Stimulated activated naive CD8-positive, alpha-beta T cell treated with anti-CD3 and anti-CD28 coated beads, Interleukin-15, Interleukin-2, amounts not matched to agents 100 ng/mL and 50 ng/mL, for 24 hours (primary cell): ENCODE measurements around the gene SNX5.

Experiments
- H3K27ac Mint-ChIP-seq: one replicate; pipeline ENCODE4 v1.8.0; 2021; ENCODE audit warnings: mild to moderate bottlenecking, mixed read lengths
- H3K27me3 Mint-ChIP-seq: one replicate; pipeline ENCODE4 v1.8.0; 2021; ENCODE audit warnings: mixed read lengths
- H3K36me3 Mint-ChIP-seq: one replicate; pipeline ENCODE4 v1.8.0; 2021; ENCODE audit warnings: low read depth, mixed read lengths
- H3K4me1 Mint-ChIP-seq: one replicate; pipeline ENCODE4 v1.8.0; 2021; ENCODE audit warnings: low read depth, mixed read lengths
- H3K4me3 Mint-ChIP-seq: one replicate; pipeline ENCODE4 v1.8.0; 2021; ENCODE audit warnings: mild to moderate bottlenecking, mixed read lengths
- H3K9me3 Mint-ChIP-seq: one replicate; pipeline ENCODE4 v1.8.0; 2021; ENCODE audit warnings: mixed read lengths

The SNX5 gene

DNA sequence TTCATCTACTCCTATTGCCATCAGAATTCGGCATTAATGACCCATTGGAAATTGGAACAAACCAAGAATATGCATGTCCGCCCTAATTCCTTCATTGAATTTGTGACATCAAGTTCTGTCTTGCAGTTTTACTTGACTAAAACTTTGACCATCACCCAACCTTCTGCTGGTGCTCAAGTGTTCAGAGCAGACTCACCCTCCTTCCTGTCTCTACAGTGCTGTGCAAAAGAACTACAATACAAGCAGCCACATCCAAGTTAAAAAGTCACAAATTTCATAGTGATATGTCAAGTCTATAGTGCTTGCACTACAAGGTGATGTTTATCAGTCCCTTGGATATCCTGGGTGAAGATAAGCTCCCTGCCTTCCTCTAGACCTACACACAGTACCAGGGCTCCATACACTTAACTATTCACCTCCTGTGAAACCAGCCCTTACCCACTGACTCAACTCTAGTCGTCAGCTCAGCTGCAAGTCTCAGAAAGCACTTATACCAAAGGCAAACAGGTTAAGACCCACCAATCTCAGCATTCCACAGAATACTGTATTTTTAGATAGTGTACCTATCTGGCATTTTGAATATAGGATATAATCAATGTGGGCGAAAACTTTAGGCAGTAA, 23.6 kb downstream of the SNX5 start:
- Mint-ChIP-seq H3K9me3 (no peaks in the 10 kb centered on the region), H3K36me3 (peaks cover 91% of the 10 kb centered on the region), H3K4me1 (peaks cover 17% of the 10 kb centered on the region), H3K27me3 (no peaks in the 10 kb centered on the region), H3K4me3 (no peak overlapping the region), H3K27ac (peak overlapping the region; percentile 72)

DNA sequence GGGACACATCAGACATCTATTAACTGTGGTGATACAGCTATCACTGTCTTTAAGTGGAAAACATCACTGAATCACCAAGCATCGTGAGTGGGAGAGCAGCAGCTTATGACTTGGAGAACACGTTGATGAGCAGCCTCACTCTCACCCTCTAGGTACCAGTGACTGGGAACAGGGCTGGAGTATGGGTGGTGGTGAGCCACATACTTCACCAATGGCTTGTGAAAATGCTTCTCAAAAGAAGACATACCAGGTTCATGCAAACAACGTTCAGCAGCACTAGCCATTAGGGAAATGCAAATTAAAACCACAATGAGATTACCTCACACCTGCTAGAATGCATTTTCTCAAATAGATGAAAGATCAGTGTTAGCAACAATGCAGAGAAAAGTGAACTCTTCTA, 25.3 kb downstream of the SNX5 start:
- H3K27me3 Mint-ChIP-seq, result no peaks in the 10 kb centered on the region
- H3K4me3 Mint-ChIP-seq, result no peak overlapping the region
- peaks cover 75% of the 10 kb centered on the region for H3K36me3 Mint-ChIP-seq
- no peak overlapping the region for H3K27ac Mint-ChIP-seq
- no peaks in the 10 kb centered on the region for H3K9me3 Mint-ChIP-seq
- peaks cover 29% of the 10 kb centered on the region for H3K4me1 Mint-ChIP-seq

DNA sequence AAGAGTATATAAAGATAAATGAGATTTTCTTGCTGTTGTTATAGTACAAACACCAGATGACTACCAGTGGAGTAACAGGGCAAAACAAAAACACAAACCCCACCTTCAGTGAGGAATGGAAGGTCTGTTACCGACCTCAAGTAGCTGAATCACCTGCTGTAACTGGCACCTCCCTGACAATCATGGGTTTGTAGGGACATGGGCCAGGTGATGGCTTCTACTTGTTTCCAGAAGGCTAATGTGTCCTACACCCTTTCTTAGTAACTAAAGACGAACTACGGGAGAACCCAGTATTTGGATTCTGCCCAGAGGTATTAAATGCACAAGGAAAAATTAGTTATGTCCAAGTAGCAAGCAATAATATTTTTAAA, 26.8 kb downstream of the SNX5 start:
- H3K36me3 Mint-ChIP-seq, result peaks cover 59% of the 10 kb centered on the region
- H3K27me3 Mint-ChIP-seq, result no peaks in the 10 kb centered on the region

DNA sequence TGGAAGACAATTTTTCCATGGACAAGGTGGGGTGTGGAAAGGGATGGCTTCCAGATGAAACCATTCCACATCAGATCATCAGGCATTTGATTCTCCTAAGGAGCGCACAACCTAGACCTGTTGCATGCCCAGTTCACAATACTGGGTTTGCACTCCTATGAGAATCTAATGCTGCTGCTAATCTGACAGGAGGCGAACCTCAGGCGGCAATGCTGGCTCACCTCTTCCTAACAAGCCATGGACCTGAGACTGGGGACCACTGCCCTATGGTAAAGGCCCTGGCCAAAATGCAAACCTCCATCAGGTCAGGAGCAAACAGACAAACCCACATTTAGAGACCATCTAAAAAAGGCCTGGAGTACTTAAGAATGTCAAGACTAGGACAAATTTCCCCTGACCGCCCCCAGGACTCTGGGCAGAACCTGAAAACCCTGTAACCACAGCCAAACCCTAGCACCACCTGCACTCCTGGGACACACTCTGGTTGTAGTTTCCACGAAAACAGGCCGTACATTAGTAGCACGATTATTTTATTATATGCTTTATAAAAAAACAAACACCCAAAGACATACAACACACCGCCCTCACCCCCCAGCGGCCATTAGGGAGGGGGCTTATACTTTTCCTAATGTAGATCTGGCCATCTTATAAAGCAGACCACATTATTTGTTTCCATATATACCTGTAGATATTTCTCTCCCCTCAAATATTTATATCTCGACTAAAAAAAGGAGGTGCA, 27.3 kb downstream of the SNX5 start:
- Mint-ChIP-seq H3K9me3 (no peaks in the 10 kb centered on the region), H3K27ac (peak overlapping the region; percentile 22), H3K27me3 (no peaks in the 10 kb centered on the region), H3K4me3 (no peak overlapping the region), H3K36me3 (peaks cover 54% of the 10 kb centered on the region), H3K4me1 (peaks cover 29% of the 10 kb centered on the region)

More for the DNA sequence above, 26.8 kb downstream of the SNX5 start:
- H3K9me3 Mint-ChIP-seq, result no peaks in the 10 kb centered on the region
- H3K27ac Mint-ChIP-seq, result no peak overlapping the region
- no peak overlapping the region for H3K4me3 Mint-ChIP-seq
- peaks cover 29% of the 10 kb centered on the region for H3K4me1 Mint-ChIP-seq

DNA sequence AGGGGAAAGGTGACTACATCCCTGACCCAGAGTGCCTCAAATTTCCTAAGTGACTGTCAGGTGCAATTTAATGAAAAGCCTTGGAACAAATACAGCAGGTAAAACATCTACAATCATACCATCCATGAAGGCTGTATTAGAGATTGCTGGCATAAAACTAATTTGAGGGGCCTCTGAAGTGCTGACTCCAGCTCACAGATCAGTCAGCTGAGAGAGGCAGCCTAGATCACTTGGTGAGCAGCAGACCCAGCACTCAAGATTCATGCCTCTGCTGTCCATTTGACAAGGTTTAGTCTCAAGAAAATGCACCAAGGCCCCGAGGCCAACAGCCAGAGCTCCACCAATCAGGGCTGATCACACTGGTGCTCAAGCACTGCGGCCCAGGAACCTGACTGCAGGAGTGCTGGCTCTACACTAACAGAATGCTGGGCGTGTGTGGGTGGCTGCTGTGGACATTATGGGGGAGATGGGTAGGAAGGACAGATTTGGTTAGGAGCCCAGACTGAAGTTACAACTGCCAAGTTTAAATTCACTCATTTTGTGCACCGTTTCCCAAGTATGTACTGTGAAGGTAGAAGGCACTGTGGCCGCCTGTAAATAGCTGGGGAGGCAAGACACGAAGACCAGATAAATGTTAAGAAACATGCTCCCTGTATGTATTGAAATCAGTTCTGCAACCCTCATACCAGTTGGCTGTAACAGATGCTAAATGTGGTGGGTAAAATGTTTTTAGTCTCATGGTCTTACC, 28.2 kb downstream of the SNX5 start:
- H3K36me3 Mint-ChIP-seq, result peaks cover 45% of the 10 kb centered on the region
- H3K27me3 Mint-ChIP-seq, result no peaks in the 10 kb centered on the region
- peak overlapping the region; percentile 22 for H3K27ac Mint-ChIP-seq
- no peak overlapping the region for H3K4me3 Mint-ChIP-seq
- no peaks in the 10 kb centered on the region for H3K9me3 Mint-ChIP-seq
- H3K4me1 Mint-ChIP-seq, result peaks cover 29% of the 10 kb centered on the region

DNA sequence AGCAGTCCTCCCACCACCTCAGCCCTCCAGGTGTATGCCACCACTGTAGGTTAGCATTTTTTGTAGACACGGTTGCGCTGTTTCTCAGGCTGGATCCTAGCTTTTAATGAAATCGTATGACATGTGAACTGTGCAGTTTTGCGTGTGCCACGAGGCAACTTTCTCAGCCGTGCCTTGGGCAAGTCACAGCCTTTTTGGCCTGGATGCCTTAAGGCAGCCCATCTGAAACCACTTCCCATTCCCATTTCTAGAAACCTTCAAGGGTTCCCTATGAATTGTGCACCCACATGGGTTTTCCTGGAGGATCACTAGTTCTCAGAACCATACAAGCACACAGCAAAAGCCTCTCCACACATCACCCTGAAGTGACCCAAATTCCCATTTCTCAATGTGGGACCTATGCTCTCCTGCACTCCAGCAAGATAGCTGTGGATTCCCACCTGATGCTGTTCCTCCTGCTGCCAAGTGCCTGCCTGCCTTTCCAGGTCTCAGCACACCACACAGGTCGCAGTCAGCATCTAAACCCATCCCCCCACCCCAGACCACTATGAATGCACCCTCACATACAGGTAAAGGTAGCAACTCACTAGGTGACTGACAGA, 28.9 kb downstream of the SNX5 start:
- Mint-ChIP-seq H3K27ac (peak overlapping the region; percentile 45), H3K4me1 (peaks cover 29% of the 10 kb centered on the region), H3K4me3 (no peak overlapping the region), H3K9me3 (no peaks in the 10 kb centered on the region), H3K27me3 (no peaks in the 10 kb centered on the region), H3K36me3 (peaks cover 40% of the 10 kb centered on the region)

DNA sequence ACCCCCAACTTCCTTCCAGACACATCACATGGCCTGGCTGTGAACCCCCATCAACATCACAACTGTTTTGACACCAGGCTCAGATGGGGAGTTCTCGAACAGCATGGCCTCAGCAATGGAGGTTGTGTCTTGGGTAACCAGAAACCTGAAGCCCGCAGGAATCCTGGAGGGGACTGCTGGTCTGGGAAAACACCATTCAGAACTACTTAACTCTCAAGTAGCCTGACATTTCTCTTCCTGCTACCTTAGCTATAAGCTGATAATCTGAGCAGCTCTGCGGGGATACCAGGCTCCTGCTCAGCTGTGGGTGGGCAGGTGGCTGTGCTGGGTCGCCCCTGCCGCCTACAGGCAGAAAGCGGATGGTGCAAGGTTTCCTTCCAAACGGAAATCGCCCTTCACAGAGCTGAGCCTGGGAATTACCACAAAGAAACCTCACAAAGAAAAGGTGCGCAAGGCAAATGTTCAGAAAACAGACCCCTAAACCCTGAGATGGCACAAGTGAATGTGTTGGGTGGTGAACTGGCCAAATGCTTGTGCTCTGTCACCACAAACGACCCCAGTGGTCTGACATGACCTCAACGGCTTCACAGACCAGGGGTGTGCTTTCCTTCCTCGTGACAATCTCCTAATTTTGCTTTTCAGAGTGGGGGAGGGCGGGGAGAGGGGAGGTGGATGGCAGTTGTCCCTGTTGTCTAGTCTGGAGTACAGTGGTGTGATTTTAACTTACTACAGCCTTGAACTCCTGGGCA, 29.5 kb downstream of the SNX5 start:
- peaks cover 28% of the 10 kb centered on the region for H3K4me1 Mint-ChIP-seq
- H3K36me3 Mint-ChIP-seq, result peaks cover 36% of the 10 kb centered on the region
- no peak overlapping the region for H3K27ac Mint-ChIP-seq
- no peaks in the 10 kb centered on the region for H3K9me3 Mint-ChIP-seq
- H3K4me3 Mint-ChIP-seq, result no peak overlapping the region
- H3K27me3 Mint-ChIP-seq, result no peaks in the 10 kb centered on the region

DNA sequence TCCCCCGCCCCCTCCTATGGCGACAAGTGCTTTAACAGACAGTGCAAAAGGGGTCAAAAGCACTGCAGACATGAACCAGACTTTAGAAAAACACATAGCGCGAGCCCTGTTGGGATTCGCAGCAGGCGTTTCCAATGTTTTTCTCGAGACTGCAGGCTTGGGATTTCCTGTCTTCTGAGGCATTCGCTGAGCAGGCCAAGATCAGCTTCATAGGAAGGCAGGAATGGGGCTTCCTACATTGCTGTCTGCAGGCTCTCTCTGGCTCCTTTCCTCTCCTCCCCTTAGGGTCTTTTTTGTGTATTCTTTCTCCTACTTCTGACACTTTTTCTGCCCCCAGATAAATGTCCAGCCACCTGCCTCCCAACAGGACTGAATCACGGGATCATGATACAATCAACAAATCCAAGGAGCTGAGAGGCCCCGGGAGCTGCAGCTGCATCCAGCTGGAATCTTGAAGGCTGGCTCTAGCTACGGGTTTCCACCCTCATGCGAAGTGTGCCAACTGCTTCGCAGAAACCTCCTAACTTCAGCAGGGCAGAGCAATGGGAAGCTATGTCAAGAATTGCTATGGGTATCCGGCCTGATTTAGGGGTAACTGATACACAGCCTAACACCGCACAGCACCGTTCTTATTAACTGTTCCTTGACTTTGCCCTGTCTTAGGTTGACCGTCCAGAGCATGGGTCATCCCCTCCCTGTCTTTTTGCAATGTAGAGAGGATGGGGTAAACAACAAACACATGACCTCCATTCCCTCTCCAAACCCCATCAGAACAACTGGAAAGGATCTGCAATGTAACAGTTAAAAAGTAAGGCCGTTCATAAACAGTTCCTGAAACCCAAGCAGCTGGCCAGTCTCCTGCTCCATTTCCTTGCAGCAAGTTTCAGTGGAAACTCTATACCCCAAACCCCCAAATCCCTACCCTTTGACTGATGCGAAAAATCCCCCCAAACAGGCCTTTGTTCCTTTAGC, 31.5 kb downstream of the SNX5 start:
- H3K27ac Mint-ChIP-seq, result no peak overlapping the region
- peaks cover 17% of the 10 kb centered on the region for H3K4me1 Mint-ChIP-seq
- H3K36me3 Mint-ChIP-seq, result peaks cover 16% of the 10 kb centered on the region
- no peaks in the 10 kb centered on the region for H3K27me3 Mint-ChIP-seq
- H3K9me3 Mint-ChIP-seq, result no peaks in the 10 kb centered on the region
- H3K4me3 Mint-ChIP-seq, result no peak overlapping the region

DNA sequence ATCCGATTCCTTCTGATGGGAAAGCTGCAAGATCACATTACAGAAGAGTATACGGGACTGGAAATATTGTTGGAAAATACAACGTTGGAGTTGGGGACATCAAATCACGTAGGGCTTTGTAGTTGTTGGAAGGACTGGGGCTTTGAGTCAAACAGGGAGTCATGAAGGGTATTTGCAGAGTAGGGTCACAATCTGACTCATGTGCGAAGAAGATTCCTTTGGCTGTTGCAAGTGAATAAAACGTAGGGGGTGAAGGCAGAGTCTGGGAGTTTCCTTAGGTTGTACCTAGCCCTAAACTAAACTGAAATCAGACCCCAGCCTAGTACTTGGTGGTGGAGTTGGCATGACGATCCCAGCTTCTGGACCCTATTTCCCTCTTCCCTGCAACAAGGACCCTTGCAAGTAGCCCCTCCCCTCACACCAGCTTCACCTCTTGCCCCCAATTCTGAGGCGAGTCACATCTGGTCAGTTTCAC, 32.3 kb downstream of the SNX5 start:
- H3K4me1 Mint-ChIP-seq, result peaks cover 17% of the 10 kb centered on the region
- H3K4me3 Mint-ChIP-seq, result no peak overlapping the region

DNA sequence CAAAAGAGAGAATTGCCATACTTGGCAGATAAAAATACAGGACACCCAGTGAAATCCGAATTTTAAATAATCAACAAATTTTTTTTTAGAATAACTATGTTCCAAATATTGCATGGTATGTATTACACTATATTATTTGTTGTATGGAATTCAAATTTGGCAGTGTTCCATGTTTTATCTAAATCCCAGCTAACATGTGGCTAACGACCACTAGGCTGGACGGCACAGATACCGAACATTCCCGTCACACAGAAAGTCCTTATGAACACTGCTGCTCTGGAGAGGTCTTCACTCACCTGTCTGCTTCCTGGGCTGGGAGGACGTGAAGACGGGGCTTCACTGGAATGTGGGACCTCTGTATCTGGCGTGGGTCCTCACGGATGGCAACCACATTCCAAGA, 32.8 kb downstream of the SNX5 start:
- peaks cover 16% of the 10 kb centered on the region for H3K4me1 Mint-ChIP-seq
- H3K27me3 Mint-ChIP-seq, result no peaks in the 10 kb centered on the region
- H3K36me3 Mint-ChIP-seq, result peaks cover 5% of the 10 kb centered on the region
- no peak overlapping the region for H3K27ac Mint-ChIP-seq
- no peak overlapping the region for H3K4me3 Mint-ChIP-seq
- H3K9me3 Mint-ChIP-seq, result no peaks in the 10 kb centered on the region

More for the DNA sequence above, 32.3 kb downstream of the SNX5 start:
- no peak overlapping the region for H3K27ac Mint-ChIP-seq
- H3K27me3 Mint-ChIP-seq, result no peaks in the 10 kb centered on the region
- no peaks in the 10 kb centered on the region for H3K9me3 Mint-ChIP-seq
- H3K36me3 Mint-ChIP-seq, result peaks cover 9% of the 10 kb centered on the region

DNA sequence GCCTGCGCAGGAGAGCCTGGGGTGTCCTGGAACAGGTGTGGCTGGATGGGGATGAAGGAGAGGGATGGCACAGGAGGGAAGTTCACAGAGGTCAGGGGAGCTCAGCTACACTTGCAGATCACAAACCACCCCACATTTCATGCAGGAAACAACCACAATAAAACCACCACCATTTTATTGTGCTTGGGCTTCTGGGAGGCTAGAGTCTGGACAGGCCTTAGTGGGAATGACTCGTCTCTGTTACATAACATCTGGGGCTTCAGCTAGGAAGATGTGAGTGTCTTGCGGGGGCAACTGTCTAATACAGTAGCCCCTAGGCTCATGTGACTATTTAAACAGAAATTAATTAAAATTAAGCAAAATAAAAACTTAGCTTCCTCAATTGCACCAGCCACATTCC, 33.4 kb downstream of the SNX5 start:
- H3K27me3 Mint-ChIP-seq, result no peaks in the 10 kb centered on the region
- peaks cover 13% of the 10 kb centered on the region for H3K4me1 Mint-ChIP-seq
- H3K27ac Mint-ChIP-seq, result no peak overlapping the region
- H3K9me3 Mint-ChIP-seq, result no peaks in the 10 kb centered on the region
- H3K36me3 Mint-ChIP-seq, result no peaks in the 10 kb centered on the region
- no peak overlapping the region for H3K4me3 Mint-ChIP-seq

DNA sequence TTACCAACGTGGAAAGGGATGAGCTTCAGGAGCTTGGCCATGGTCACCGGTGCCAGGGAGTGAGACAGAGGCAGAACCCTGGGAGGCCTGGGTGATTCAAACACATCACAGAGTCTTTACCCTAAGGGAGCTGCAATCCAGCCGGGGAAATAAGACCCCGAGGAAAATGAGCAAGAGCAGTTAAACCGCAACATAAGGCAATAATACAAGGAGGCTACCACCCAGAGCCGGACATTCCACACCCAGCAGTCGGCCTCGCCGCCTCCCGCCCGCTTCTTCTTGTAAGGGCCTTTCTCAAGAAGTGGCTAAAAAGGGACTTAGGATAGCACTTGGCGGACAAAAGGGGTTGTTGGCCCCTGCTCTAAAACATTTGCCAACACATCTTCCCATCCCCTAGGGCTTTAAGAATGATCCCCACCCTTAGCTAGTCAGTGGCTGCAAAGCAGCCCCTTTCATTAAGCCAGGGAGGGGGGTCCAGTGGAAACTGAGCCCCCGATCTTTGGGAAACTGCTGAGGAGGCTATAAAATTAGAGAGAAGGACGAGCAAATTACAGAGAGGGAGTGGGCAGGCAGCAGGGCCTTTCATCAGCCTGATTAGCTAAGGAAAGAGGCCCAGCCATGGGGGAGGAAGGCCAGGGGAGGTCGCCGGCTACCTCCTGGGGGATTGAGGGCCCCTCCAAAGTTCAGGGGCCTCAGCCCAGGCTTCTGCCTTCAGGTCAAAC, 34.3 kb downstream of the SNX5 start:
- no peak overlapping the region for H3K27ac Mint-ChIP-seq
- no peaks in the 10 kb centered on the region for H3K9me3 Mint-ChIP-seq
- peaks cover 5% of the 10 kb centered on the region for H3K4me1 Mint-ChIP-seq
- H3K4me3 Mint-ChIP-seq, result no peak overlapping the region
- H3K27me3 Mint-ChIP-seq, result no peaks in the 10 kb centered on the region
- no peaks in the 10 kb centered on the region for H3K36me3 Mint-ChIP-seq

DNA sequence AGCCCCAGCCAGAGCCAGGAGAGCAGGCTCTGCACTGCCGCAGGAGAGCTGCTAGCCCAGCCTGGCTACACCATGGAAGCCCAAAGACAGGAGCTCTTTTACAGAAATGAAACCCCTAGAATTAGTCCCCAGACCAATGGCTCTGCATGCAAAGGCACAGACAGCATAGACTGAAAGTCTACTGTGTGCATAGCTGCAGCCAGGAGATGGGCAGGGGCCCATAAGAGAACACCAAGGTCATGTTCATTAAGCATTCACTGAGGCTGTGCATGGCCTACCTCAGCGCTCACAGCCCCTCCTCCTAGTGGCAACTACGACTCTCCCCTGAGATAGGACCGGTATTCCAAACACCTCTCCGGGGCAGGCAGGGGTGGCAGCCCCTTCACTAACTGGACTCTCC, 34.9 kb downstream of the SNX5 start:
- no peaks in the 10 kb centered on the region for H3K4me1 Mint-ChIP-seq
- no peaks in the 10 kb centered on the region for H3K9me3 Mint-ChIP-seq
- no peak overlapping the region for H3K27ac Mint-ChIP-seq
- no peaks in the 10 kb centered on the region for H3K36me3 Mint-ChIP-seq
- no peak overlapping the region for H3K4me3 Mint-ChIP-seq
- H3K27me3 Mint-ChIP-seq, result no peaks in the 10 kb centered on the region
